Right forelimb (tissue), 1 donor: ENCODE data around the gene MXRA8.

Experiments used
- DNase-seq: peaks from one replicate; pipeline ENCODE4 v3.0.0-alpha.2; 2018

The MXRA8 gene

GRCh38 chr1:1348420-1349255, 9.7 kb downstream of the MXRA8 start:
- no peak for DNase-seq

GRCh38 chr1:1347663-1348419, 10.5 kb downstream of the MXRA8 start:
- no peak for DNase-seq

- no peak for DNase-seq
Measured at GRCh38 chr1:1347026-1347595, 11.2 kb downstream of the MXRA8 start.

GRCh38 chr1:1346501-1346890, 11.9 kb downstream of the MXRA8 start:
- no peak for DNase-seq

GRCh38 chr1:1345860-1346500, 12.4 kb downstream of the MXRA8 start:
- DNase-seq: no peak

GRCh38 chr1:1345384-1345783, 13.0 kb downstream of the MXRA8 start:
- DNase-seq: no peak

- no peak for DNase-seq
Measured at GRCh38 chr1:1344655-1345361, 13.5 kb downstream of the MXRA8 start.

GRCh38 chr1:1343811-1344421, 14.4 kb downstream of the MXRA8 start:
- no peak for DNase-seq

GRCh38 chr1:1342584-1343115, 15.7 kb downstream of the MXRA8 start:
- DNase-seq: no peak

GRCh38 chr1:1342061-1342562, 16.2 kb downstream of the MXRA8 start:
- DNase-seq: no peak

GRCh38 chr1:1341549-1342021, 16.8 kb downstream of the MXRA8 start:
- DNase-seq: no peak

GRCh38 chr1:1340791-1341548, 17.4 kb downstream of the MXRA8 start:
- no peak for DNase-seq

GRCh38 chr1:1340185-1340584, 18.2 kb downstream of the MXRA8 start:
- DNase-seq: no peak

GRCh38 chr1:1338278-1338677, 20.1 kb downstream of the MXRA8 start:
- DNase-seq: no peak

GRCh38 chr1:1337793-1338147, 20.6 kb downstream of the MXRA8 start:
- no peak for DNase-seq

GRCh38 chr1:1336931-1337792, 21.2 kb downstream of the MXRA8 start:
- DNase-seq: no peak

- DNase-seq: no peak
Measured at GRCh38 chr1:1336446-1336845, 21.9 kb downstream of the MXRA8 start.

- no peak for DNase-seq
Measured at GRCh38 chr1:1335792-1336248, 22.5 kb downstream of the MXRA8 start.

GRCh38 chr1:1335283-1335682, 23.1 kb downstream of the MXRA8 start:
- no peak for DNase-seq

- no peak for DNase-seq
Measured at GRCh38 chr1:1334835-1335234, 23.5 kb downstream of the MXRA8 start.
